ENCODE results near the gene SLC8A1. TPM values are rescaled to one million over a fixed set of nuclear protein-coding genes. Genes with fewer than 3 reads are reported as not detected.
A peak's percentile ranks its signal among the peaks of the same experiment; 100 is the strongest.

SLC8A1 gene
- total RNA-seq, 1 donor: 82.9 TPM

GRCh38 chr2:40352041-40352702 lies 99.7 kb downstream of the SLC8A1 start:
- no peak for TF ChIP-seq CTCF (IDR thresholded peaks at IDR 0.05; ENCODE audit: extremely low read depth, low read depth, low read length)
- no peaks in the 10 kb centered on the region for H3K27me3 ChIP-seq (ENCODE audit: insufficient read depth, low read length)
- no peaks in the 10 kb centered on the region for H4K20me1 ChIP-seq (ENCODE audit: insufficient read depth, low read length)
- H3K9me3 ChIP-seq (ENCODE audit: low read depth, low read length): no peaks in the 10 kb centered on the region
- peaks cover 43% of the 10 kb centered on the region for H3K4me1 ChIP-seq (ENCODE audit: insufficient read depth, low read length)
- no peak for DNase-seq (ENCODE audit: insufficient read length, low spot score, missing footprints)
- peak overlapping the region; percentile 15 for H3K4me2 ChIP-seq (ENCODE audit: insufficient read depth, low read length)
- H3K27ac ChIP-seq (ENCODE audit: low read depth, low read length): peak overlapping the region; percentile 50
- no peak overlapping the region for H3K4me3 ChIP-seq (ENCODE audit: insufficient read depth, low read length)
- H3K79me2 ChIP-seq (ENCODE audit: insufficient read depth, low read length): peaks cover 18% of the 10 kb centered on the region
- H3K36me3 ChIP-seq (ENCODE audit: insufficient read depth, low read length): no peaks in the 10 kb centered on the region
- peak overlapping the region; percentile 2 for H2AFZ ChIP-seq (ENCODE audit: low read length)

DNA sequence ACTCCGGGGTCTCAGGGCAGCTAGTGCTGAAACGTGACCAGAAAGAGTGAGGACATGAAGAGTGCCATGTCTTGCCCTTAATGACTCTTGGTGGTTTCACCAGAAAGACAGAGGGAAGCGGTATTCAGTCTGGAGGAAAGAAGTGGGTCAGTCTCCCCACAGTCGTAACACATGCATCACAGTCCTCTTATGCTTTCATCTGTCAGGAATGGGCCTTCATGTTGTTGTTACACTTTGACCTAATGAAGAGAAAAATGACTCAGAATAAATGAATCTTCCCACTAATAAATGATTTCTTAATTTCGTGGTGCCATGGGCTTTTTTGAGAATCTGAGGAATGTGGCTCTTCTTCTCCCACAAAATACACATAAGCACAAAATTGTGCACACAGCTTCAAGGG lies 103.2 kb downstream of the SLC8A1 start:
- H4K20me1 ChIP-seq (ENCODE audit: insufficient read depth, low read length): no peaks in the 10 kb centered on the region
- no peaks in the 10 kb centered on the region for H3K27me3 ChIP-seq (ENCODE audit: insufficient read depth, low read length)
- no peaks in the 10 kb centered on the region for H3K9me3 ChIP-seq (ENCODE audit: low read depth, low read length)
- peaks cover 74% of the 10 kb centered on the region for H3K4me1 ChIP-seq (ENCODE audit: insufficient read depth, low read length)
- H3K4me2 ChIP-seq (ENCODE audit: insufficient read depth, low read length): peak overlapping the region; percentile 40
- H2AFZ ChIP-seq (ENCODE audit: low read length): peak overlapping the region; percentile 33
- H3K27ac ChIP-seq (ENCODE audit: low read depth, low read length): peak overlapping the region; percentile 88
- no peak for TF ChIP-seq CTCF (IDR thresholded peaks at IDR 0.05; ENCODE audit: extremely low read depth, low read depth, low read length)
- DNase-seq (ENCODE audit: insufficient read length, low spot score, missing footprints): peak; percentile 21
- no peak overlapping the region for H3K4me3 ChIP-seq (ENCODE audit: insufficient read depth, low read length)
- no peaks in the 10 kb centered on the region for H3K36me3 ChIP-seq (ENCODE audit: insufficient read depth, low read length)
- peaks cover 27% of the 10 kb centered on the region for H3K79me2 ChIP-seq (ENCODE audit: insufficient read depth, low read length)

DNA sequence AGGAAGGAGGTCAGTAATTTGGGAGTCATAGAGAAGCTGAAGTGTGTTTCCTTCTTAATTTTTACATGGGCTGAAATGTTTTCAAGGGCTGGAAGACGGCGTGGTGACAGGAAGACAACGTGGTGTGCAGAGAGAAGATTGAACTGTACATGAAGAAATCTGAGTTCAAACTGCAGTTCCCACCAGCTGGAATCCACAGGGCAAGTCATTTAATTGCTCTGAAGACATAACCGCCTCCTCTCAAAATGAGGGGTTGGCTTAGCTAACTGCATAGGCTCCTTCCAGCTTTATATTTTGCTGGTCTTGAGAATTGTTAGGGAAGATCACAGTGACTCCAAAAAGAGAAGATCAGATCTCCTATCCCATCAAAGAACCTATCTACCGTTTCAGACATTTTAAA lies 103.9 kb downstream of the SLC8A1 start:
- no peak for DNase-seq (ENCODE audit: insufficient read length, low spot score, missing footprints)
- no peak overlapping the region for H3K4me2 ChIP-seq (ENCODE audit: insufficient read depth, low read length)
- H3K9me3 ChIP-seq (ENCODE audit: low read depth, low read length): no peaks in the 10 kb centered on the region
- TF ChIP-seq CTCF (IDR thresholded peaks at IDR 0.05; ENCODE audit: extremely low read depth, low read depth, low read length): no peak
- H3K27ac ChIP-seq (ENCODE audit: low read depth, low read length): peak overlapping the region; percentile 88
- H3K79me2 ChIP-seq (ENCODE audit: insufficient read depth, low read length): peaks cover 30% of the 10 kb centered on the region
- H2AFZ ChIP-seq (ENCODE audit: low read length): no peak overlapping the region
- no peak overlapping the region for H3K4me3 ChIP-seq (ENCODE audit: insufficient read depth, low read length)
- H3K36me3 ChIP-seq (ENCODE audit: insufficient read depth, low read length): no peaks in the 10 kb centered on the region
- H4K20me1 ChIP-seq (ENCODE audit: insufficient read depth, low read length): no peaks in the 10 kb centered on the region
- no peaks in the 10 kb centered on the region for H3K27me3 ChIP-seq (ENCODE audit: insufficient read depth, low read length)
- H3K4me1 ChIP-seq (ENCODE audit: insufficient read depth, low read length): peaks cover 79% of the 10 kb centered on the region

DNA sequence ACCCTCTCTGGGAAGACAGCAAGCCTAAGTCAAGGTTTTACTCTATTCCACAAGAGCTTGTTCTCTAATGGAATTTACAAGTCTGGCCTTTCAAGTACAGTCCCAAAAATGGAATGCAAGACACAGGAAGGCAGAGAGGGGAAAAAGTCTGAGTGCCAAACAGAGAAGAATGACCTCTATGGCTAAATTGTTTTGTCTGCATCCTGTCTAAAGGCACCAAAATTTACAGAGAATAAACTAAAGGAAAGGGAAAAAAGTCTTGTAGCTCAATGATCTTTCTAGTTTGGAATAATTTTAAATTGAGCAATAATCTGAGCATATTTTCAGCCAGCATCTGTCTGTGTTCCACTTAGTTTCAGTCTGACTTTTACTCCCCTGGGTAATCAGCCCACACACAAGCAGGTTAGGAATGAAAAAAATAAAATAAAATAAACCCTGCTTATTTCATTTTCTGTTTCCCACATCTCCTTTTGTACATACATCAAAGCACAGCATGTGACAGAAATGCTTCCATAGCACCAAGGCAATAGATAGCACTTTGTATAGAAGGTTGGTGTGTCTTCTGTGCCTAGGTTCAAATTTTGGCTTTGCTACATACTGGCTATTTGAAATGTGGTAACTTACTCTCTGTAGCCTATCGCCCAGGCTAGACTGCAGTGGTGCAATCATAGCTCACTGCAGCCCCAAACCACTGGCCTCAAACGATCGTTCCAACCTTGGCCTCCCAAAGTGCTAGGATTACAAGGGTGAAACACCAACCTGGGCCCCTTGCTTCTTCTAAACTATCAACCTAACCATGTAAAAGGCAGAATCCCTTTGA lies 105.1 kb downstream of the SLC8A1 start:
- Histone ChIP-seq H4K20me1 (ENCODE audit: insufficient read depth, low read length) (no peaks in the 10 kb centered on the region), H3K27ac (ENCODE audit: low read depth, low read length) (peak overlapping the region; percentile 88), H3K4me3 (ENCODE audit: insufficient read depth, low read length) (no peak overlapping the region), H3K4me1 (ENCODE audit: insufficient read depth, low read length) (peaks cover 68% of the 10 kb centered on the region), H2AFZ (ENCODE audit: low read length) (no peak overlapping the region), H3K4me2 (ENCODE audit: insufficient read depth, low read length) (peak overlapping the region; percentile 70), H3K27me3 (ENCODE audit: insufficient read depth, low read length) (no peaks in the 10 kb centered on the region), H3K79me2 (ENCODE audit: insufficient read depth, low read length) (peaks cover 33% of the 10 kb centered on the region), H3K36me3 (ENCODE audit: insufficient read depth, low read length) (no peaks in the 10 kb centered on the region), H3K9me3 (ENCODE audit: low read depth, low read length) (no peaks in the 10 kb centered on the region)
- no peak for DNase-seq (ENCODE audit: insufficient read length, low spot score, missing footprints)
- no peak for TF ChIP-seq CTCF (IDR thresholded peaks at IDR 0.05; ENCODE audit: extremely low read depth, low read depth, low read length)

Measured in osteoblast (primary cell).